Measurements from ENCODE around the gene ZNF423.

DNA sequence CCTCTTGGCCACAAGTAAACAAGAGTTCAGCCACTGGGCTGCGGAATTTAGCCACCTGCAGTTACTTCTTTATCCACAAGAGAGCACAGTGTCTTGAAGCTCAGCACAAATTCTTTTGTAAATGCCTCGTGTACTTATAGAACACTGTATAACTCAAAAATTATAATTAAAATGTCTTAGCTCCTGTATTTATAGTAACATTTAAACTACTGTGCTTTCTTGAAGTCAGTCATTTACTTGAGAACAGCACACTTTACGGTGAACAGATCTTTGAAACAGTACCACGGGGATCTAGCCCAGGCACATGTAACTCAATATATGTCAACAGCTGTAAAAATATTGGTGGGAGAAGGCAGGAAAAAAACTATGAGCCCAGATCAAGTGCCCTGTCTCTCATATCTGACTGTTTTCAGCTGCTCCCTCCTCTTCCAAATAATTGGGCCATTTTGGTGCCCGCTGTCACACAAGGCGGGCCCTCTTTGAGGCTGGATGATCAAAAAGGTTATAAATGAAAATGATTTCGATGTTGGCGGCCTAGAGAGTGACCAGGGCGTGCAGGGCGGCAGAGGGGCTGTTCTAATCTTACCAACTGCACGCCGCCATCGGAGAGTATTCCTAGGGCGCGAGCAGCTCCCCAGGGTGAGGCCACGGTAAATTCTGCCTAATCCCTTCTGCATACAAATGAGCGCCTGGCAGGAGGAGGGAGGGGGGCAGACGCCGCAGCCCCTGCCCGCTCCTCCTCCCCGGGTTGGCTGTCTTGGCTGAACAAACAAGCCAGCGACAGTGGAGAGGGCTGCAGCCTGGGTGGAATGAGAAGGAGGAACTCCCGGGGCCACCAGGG, 299.1 kb downstream of the ZNF423 start:
- TF ChIP-seq, protein P1, sequence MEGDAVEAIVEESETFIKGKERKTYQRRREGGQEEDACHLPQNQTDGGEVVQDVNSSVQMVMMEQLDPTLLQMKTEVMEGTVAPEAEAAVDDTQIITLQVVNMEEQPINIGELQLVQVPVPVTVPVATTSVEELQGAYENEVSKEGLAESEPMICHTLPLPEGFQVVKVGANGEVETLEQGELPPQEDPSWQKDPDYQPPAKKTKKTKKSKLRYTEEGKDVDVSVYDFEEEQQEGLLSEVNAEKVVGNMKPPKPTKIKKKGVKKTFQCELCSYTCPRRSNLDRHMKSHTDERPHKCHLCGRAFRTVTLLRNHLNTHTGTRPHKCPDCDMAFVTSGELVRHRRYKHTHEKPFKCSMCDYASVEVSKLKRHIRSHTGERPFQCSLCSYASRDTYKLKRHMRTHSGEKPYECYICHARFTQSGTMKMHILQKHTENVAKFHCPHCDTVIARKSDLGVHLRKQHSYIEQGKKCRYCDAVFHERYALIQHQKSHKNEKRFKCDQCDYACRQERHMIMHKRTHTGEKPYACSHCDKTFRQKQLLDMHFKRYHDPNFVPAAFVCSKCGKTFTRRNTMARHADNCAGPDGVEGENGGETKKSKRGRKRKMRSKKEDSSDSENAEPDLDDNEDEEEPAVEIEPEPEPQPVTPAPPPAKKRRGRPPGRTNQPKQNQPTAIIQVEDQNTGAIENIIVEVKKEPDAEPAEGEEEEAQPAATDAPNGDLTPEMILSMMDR (conservative IDR thresholded peaks at IDR 0.05 in 1 of 2, IDR thresholded peaks at IDR 0.05 in 1 of 2; ENCODE audit: extremely low read depth in 1 of 2, insufficient read depth in 1 of 2, low read depth in 1 of 2, low read length in 2 of 2): no peak
- no peak for TF ChIP-seq EZH2 (IDR thresholded peaks at IDR 0.05; ENCODE audit: borderline replicate concordance, low read length)
